Measurements from ENCODE around the gene CPT2.

The CPT2 gene

DNA sequence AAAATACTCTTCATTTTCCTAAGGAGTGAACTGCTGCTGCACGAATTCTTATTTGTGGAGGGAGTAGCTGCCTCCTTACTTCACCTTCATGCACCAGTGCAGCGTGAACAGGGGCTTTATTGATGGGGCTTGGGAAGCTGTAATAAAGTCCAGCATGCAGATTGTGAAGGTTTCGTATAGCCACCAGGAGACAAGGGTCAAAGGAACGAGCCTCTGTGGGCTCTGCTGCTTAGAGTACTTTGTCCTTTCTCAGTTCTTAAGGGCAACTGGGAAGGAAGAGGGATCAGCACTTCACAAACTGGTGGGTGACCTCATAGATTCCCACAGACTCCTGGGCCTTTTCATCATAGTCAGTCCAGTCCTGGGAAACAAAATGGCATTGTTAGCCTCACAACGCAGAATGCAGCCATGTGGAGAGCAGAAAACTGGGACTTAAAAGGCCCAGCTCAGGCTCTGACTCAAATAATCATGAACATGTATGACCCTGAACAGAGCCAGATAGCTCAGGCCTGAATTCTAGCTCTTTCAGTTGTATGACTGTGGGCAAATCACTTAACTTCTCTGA, 17.8 kb downstream of the CPT2 start:
- peak in 1 of 56 donors; percentile 7 for DNase-seq

DNA sequence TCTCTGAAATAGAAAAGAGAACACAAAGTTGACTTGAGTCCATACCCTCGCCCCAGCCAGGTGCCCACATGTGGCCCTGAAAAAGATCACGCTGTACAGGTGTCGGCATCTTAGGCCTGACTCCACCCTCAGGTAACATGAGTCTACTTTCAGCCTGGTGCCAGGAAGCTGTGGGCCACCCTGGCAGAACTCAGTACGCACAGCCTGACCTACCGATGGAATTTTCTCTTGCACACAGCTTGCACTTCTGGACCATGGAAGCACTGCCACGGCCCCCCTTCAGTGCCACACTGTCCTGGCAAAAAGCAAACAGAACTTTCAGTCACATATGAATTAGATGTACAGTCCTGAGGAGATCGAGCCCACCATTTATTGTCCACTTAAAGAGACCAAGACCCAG, 21.6 kb downstream of the CPT2 start:
- no peak for DNase-seq

DNA sequence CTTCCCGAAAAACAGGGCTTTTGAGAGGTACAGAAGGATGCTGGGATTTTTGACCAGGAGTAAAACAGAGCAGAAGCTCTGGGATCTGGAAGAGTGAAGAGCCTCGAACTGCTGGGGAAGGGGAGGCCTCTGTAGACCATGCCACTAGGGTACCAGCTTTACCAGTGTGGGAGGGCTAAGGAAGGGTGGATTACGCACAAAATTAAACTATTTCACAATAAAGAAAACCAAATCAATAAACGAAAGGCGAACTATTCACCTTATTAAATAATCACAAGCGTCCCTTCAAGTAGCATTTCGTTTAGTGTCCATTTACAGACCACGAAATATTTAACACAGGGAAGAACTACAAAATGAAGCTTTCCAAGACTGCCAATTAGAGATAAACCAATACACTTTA, 23.1 kb downstream of the CPT2 start:
- DNase-seq, result no peak

DNA sequence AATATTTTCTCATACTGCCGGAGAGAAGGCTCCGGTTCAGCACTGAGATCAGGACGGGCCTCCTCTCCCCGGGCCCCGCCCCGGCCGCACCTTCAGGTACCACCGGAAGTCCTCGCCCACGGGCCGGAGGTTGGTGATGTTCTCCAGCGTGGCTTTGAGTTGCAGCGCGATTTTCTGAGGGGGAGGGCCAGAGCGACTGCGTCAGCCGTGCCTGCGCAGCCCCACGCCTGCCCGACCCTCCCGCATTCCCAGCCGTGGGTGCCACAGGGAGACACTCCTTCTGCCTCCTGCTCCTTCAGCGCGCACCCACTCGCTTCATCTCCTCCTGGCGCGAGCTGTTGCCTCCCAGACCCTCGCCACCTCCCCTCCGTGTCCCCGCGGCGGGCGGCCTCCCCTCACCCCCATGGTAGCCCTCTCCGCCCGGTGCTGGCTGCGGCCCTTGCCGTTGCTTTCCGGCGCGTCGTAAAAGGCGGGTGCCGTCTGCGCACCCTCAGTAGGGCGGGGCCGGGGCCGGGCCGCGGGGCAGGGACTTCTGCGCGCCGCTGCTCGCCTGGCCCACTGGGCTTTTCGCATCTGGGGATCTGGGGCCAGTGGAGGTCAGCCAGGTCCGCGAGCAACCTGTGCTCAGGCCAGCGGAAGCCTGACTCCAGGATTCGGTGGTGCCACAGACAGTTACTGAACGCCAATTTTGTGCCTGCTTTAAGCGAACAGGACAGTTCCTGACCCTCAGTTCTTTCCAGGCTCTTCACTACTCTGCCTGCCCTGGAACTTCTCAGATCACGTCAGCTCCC, 23.7 kb downstream of the CPT2 start, which contains the start of gene CZIB:
Gene CZIB (minus strand): TSS at position 464 of the 791 bp plus-strand sequence. CDS start 59 bp downstream, at position 405.
- peak in 55 of 56 donors; percentile 58 to 94 (median 87) for DNase-seq

DNA sequence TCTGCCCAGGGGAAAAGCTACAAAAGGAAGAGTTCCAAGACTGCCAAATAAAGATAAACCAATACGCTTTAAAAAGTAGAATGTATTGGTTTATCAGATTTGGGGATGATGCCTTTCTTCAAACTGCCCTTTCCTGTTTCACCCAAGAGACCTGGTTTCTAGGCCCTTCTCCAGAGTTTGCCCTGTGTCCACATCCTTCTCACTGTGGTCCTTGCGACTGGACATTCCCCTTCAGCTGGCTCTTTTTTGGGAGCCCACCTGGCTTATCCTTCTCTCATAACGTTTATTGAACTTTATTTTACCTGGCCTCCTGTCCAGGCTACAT, 24.3 kb downstream of the CPT2 start:
- no peak for DNase-seq

DNA sequence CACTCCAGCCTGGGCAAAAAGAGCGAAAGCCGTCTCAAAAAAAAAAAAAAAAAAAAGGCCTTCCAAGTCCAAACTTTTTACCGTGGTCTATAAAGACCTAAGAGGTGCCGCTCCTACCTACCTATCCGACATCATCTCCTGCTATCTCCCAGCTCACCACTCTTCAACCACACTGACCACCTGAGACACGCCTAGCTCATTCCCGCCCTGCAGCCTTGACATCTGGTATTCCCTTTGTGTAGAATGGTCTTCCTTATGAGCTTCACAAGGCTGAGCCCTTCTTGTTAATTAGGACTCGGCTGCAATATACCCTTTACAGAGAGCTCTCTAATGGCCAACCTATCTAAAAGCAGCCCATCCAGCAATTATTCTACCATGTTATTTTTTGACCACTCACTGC, 41.0 kb downstream of the CPT2 start:
- no peak for DNase-seq

DNA sequence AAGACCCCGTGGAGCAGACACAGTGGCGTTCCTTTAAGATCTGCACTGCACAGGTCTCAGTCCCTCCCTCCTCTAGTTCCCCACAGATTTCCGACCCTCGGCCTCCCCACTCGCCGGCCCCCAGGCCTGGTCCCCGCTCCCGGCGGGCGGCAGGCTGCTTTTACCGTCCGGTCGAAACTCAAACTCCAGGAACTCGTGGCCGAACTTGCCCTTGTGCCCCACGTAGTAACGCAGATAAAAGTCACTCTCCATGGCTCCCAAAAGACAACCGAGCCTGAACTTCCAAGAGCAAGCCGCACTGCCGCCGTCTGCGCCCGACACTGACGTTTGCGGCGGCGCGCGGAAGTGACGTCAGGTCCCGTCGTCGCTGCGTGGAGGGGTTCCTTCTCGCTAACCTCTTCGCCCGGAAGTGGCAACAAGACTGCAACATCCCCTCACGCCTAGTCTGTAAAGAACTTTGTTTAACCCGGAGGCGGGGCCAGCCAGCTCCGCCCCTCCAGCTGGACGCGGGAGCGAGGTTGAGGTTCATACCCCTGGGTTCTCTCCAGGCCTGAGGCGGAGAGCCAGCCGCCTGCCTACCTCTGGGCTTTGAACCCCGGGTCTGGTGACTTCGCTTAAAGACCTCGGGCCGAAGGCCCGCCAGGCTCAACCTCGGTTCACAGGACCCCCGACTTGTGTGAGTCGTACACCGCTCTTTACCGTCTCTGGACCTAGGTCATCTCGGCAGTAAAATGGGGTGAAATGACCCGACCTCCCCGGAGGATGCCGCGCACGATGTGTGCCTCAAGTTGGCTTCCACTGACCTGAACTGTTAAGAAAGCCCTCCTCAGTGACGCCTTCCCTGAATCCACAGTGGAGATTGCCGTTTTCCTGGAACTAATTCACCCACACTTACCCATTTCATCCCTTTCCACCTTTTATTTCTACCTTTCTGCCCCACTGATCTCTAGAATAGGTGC, 41.9 kb downstream of the CPT2 start, which contains the start of gene MAGOH:
Gene MAGOH (minus strand): TSS at position 322 of the 959 bp plus-strand sequence. CDS start 70 bp downstream, at position 252.
- peak; percentile 56 to 96 (median 90) for DNase-seq

DNA sequence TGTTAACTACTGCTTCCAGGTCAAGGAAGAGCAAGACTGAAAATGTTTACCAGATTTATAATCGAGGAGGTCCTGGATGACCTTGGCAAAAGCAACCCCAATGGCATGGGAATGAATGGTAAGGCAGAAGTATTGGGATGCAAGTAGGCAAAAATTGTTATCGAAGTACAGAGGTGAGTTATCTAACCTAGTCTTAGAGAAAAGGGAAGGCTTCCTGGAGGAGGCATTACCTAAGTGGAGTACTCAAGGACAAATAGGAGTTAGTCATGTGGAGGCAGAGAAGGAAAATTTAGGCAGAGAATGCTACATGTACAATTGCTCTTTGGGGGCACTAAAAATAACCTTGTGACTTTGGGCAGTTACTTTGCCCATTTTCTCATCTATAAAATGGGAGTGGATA, 45.2 kb downstream of the CPT2 start:
- no peak for DNase-seq

DNA sequence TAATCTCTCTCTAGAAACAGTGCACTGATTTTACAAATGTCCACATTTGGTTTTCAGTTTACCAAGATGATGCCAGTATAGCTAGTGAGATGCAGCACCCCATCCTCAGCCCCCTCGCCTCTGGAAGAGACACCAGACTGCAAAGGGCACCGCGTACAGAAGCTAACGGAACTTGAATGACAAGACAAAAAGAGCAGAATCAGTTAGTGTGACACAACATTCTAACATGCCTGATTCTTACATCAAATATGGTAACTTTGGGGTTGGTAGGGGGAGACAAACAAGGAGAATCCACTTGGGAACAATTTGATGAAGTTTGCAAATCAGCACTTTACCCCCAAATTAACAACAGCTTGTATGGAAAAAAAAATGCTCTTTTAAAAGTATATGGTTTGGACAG, 45.8 kb downstream of the CPT2 start:
- no peak for DNase-seq

DNA sequence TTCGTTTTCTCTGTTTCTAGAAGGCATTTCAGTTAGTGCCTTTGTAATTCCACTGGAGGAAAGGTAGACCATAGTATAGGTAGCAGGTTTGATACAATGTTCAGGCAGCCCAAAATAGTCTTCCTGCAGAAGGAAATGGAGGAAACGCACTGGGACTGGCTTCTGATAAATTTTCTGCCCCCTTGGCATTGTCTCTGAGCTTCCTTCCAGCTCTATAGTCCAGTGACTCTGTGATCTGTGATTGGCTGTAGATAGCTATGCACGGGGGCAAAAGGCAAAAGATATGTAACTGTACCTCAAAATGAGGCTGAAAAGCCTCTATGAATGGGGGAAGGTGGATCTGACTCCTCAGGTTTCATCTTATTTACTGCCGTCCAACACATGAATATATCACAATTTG, 47.5 kb downstream of the CPT2 start:
- no peak for DNase-seq

DNA sequence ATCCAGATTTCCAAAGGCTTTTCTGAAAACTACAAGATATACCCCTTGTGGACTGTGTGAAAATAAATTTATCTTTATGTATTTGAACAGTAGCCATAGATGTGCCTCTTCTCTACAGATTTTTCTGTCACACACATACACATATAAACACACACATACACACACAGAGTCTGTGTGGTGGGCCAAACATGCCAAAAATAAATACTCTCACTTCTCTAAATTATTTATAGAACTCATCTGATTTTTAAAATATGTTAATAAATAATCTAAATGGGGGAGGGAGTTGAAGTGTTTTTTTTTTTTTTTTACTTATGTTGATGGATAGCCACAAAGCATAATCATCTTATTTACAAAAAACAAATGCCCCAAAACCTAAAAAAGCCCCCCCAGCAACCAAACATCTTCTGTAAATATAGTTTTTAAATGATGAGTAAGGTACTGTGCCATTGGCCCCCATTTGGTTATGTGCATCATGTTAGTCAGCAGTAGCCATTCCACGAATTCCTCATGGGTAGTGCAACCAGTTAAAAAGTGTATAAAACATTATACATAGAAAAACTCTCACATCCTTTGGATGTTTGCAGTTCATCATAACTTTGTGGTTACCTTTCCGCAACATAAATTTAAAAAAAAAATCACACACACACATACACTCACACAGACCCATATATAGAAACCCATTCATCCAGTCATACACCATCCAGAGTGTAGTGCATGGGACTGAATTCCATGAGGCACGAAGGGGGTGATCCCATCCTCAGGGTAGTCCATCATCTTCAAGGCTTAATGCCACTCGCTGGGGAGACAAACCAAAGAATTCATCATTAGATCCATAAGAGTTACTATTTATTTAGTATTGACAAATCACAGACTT, 49.9 kb downstream of the CPT2 start:
- no peak for DNase-seq

DNA sequence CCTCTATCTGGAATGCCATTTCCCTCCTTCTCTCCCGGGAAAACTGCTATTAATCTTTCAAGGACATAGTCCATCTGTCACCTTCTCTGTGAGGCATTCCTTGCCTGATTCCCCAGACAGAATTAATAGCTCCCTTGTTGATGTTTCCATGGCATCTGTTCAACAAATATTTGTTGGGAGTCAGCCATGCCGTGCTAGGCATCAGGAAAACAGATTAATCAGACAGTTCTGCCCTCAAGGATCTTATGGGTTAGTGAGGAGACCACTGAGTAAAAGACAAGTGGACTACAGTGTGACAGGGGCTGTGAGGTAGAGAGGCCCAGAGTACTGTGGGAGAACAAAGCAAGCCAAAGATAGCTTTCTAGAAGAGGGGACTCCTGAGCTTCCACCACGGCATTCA, 53.1 kb downstream of the CPT2 start:
- DNase-seq, result no peak

DNA sequence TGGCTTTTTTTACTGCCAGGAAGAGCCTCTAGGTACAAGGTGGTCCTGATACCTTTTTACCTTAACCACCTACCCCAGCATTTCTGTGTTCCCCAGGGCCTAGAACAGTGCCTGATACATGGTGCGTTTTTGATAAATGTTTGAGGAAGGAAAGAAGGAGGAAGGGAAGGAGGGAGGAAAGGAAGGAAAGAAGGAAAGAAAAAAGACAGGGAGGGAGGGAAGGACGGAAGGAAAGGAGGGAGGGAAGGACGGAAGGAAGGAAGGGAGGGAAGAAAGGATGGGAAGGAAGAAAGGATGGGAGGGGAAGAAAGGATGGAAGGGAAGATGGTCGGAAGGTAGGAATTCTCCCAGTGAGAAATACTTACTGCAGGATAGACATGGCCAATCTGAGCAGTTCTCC, 53.7 kb downstream of the CPT2 start:
- DNase-seq, result no peak

DNA sequence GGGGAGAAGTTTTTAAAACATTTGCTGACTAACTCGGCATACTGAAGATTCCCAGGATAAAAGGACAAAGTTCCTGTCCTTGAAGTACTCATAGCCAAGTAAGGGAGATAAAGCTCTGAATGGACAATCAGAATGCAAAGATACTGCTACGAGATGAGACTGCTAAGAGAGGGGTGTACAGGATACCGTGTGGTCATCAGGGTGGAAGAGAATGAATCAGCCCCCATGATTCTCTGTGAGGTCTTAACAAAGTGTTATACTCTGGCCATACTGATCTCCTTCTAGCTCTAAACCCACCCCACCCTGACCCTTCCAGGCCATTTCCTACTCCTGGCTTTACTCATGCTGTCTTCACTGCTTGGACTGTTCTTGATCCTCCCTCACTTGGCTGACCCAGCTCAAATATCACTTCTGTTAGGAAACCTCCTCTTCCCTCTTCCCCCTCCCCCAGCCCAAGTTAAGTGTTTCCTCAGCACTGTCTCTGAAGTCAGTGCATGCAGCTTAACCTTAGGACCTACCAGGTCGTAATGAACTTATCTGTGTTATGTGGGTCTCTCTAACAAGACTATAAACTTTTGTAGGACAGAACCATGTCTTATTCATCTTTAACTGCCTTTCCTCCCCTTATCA, 57.5 kb downstream of the CPT2 start:
- no peak for DNase-seq

DNA sequence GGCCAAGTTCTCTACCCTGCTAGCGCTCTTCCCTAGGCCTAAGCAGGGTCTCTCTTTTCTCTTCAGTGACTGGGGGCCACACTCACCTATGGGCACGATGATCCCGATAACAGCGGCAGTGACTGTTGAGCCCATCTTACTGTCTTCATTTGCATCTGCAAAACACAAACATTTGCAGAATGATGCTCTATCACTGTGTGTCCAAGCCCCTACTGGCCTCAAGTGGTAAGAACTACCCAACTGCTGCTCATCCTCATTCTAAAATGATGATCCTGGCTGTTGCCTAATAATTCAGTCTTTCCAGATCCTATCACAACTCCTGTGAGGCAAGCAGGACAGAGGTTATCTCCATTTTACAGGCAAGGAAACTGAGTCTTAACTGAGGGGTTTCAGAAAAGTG, 58.4 kb downstream of the CPT2 start:
- DNase-seq, result no peak

DNA sequence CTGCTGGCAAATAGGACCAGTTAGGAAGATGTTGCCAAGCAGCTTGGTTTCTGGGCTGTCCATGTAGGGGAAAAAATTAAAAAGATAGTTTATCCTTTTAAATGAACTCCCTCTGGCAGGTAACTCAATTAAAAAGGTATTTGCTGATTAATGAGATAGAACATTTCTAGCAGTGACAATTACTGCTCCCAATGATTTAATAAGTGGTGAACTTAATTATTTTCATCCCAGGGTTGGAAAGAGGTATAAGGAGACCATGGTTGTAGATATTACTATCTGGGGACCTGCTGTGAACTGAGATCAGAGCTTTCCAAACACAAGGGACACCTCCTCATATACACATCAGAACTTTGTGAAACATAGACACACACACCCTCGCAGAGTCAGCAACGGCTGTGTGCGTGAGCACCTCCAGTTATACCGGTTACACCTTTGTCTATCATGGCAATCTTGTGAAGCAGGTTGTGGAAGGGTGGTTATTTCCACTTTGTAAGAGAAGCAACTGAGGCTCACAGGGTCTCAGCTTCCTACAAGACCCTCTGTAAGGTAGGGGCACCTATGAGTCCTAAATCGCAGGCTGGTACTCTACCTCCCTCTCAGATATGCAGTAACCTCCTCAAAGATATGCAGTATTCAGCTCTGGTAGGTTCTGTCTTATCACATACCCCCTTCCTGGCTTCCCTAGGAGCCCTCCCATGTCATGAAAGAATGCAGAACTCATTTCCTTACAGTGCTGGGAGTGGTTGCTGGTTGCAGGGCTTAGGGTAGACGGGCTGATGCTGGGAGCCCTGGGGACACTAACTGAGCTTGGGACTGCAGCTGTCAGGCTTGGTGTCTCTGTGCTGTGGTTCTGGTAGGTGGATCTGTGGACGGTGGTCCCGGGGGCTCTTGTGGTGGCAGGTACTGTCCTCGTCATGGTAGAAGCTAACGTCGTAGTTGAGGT, 60.2 kb downstream of the CPT2 start:
- no peak for DNase-seq

DNA sequence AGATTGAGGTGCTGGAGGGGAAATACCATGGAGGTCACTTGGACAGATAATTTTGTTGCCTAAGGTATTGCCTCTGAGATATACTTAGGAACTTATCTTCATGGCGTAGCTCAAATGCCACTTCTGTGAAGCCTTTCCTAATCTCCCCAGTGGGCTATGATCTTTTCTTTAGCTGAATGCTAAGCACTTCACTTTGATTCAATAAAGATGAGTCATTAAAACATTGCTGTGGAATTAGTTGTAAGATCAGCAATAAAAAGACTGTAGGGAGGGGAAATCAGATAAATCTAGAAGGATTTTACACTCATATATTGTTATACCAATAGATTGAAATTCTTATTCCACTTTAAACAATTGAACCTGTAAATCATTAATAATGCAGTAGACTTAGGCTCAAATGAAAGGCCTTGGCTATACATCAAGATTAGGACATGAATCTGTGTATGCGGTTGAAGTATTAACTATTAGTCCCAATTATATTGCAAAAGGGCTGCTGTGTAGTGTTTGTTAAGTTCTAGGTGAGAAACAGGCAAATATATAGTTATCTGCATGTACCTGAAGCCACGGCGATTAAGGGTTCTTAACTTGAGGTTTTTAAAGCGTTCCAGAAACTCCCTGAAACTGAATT, 60.9 kb downstream of the CPT2 start:
- DNase-seq, result no peak

DNA sequence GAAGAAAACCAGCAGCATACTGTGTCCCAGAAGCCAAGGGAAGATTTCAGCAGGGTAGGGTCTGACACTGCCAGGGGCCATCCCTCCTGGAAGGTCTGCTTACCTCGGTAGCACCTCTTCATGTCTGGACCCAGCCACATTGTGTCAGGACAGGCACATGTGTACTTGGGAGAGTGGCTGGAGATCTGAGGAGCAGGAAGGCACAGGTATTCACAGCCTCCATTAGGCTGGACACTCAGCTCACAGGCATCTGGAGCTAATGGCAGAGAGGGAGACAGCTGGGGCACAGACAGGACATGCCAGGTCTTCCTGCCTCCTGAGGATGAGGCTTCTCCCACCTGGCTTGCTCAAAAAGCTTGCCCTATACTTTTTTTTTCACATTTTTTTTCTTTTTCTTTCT, 61.6 kb downstream of the CPT2 start:
- no peak for DNase-seq

DNA sequence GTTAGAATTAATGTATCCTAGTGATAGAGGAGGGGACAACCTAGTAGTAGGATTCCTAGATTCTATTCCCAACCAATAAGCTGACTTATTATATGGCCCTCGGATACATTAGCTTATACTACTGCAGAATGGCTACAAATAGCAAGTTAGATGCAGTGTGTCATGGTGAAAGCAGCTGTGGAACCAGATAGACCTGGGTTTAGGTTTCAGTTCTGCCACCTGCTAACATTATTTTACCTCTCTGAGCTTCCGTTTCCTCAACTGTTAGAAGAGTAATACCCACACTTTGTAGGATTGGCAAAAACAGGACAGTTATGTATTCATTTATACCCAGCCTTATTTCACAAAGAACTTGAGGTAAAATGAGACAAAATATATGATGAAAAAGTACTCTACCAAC, 63.3 kb downstream of the CPT2 start:
- DNase-seq, result no peak
